Measurements from ENCODE around the gene DEPDC5.

The DEPDC5 gene

GRCh38 chr22:31951194-31952093, 197.6 kb downstream of the DEPDC5 start:
- TF ChIP-seq TAF1 (IDR thresholded peaks at IDR 0.05; ENCODE audit: borderline replicate concordance, insufficient read depth, low read length), result no peak
- no peak for TF ChIP-seq SIN3A (IDR thresholded peaks at IDR 0.05; ENCODE audit: borderline replicate concordance, insufficient read depth, low read length)
- no peak for TF ChIP-seq FOXP2 (optimal IDR thresholded peaks at IDR 0.05; ENCODE audit: borderline replicate concordance, extremely low read depth, extremely low read length, insufficient read depth)
- TF ChIP-seq POLR2AphosphoS5 (IDR thresholded peaks at IDR 0.05; ENCODE audit: low read depth, low read length), result no peak
- TF ChIP-seq, protein P1, sequence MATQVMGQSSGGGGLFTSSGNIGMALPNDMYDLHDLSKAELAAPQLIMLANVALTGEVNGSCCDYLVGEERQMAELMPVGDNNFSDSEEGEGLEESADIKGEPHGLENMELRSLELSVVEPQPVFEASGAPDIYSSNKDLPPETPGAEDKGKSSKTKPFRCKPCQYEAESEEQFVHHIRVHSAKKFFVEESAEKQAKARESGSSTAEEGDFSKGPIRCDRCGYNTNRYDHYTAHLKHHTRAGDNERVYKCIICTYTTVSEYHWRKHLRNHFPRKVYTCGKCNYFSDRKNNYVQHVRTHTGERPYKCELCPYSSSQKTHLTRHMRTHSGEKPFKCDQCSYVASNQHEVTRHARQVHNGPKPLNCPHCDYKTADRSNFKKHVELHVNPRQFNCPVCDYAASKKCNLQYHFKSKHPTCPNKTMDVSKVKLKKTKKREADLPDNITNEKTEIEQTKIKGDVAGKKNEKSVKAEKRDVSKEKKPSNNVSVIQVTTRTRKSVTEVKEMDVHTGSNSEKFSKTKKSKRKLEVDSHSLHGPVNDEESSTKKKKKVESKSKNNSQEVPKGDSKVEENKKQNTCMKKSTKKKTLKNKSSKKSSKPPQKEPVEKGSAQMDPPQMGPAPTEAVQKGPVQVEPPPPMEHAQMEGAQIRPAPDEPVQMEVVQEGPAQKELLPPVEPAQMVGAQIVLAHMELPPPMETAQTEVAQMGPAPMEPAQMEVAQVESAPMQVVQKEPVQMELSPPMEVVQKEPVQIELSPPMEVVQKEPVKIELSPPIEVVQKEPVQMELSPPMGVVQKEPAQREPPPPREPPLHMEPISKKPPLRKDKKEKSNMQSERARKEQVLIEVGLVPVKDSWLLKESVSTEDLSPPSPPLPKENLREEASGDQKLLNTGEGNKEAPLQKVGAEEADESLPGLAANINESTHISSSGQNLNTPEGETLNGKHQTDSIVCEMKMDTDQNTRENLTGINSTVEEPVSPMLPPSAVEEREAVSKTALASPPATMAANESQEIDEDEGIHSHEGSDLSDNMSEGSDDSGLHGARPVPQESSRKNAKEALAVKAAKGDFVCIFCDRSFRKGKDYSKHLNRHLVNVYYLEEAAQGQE (IDR thresholded peaks at IDR 0.05; ENCODE audit: insufficient read depth in 1 of 2, low read depth in 2 of 2, low read length in 2 of 2), result no peak

DNA sequence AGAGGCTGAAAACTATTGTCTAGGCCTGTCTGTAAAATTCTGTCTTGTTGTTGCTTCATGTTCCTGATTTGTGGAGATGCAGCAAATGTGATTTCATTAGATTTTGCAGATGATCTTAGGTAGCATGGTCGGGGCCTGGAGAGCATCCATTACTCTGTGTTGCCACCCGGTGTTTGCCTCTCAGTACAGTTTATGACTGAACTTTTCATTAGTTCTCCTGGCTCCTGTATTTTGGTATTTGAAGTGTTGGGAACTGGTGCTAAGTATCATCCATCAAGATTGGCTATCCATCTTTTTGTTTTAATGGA, 198.2 kb downstream of the DEPDC5 start:
- TF ChIP-seq FOXP2 (optimal IDR thresholded peaks at IDR 0.05; ENCODE audit: borderline replicate concordance, extremely low read depth, extremely low read length, insufficient read depth) (no peak), POLR2AphosphoS5 (IDR thresholded peaks at IDR 0.05; ENCODE audit: low read depth, low read length) (no peak), TAF1 (IDR thresholded peaks at IDR 0.05; ENCODE audit: borderline replicate concordance, insufficient read depth, low read length) (no peak), SIN3A (IDR thresholded peaks at IDR 0.05; ENCODE audit: borderline replicate concordance, insufficient read depth, low read length) (no peak)
- TF ChIP-seq, protein P1 (IDR thresholded peaks at IDR 0.05; ENCODE audit: insufficient read depth in 1 of 2, low read depth in 2 of 2, low read length in 2 of 2), result no peak

DNA sequence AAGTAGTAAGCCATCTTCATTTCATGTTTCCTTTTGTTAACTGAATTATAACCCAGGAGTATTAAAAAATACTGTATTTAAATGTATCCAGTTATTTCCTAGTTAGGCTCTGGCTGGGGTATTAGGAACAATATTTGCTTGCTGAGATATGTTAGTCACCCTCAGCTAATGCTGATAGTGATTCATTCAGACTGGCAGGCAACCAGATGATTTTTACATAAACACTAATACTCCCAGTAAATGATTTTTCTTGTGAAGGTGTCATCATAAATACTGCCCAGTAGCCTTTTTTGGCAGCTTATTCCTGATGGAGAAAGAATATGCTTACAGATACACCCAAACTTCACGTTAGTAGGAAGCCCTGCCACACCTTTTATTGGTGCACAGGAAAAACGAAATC, 198.7 kb downstream of the DEPDC5 start:
- TF ChIP-seq TAF1 (IDR thresholded peaks at IDR 0.05; ENCODE audit: borderline replicate concordance, insufficient read depth, low read length) (no peak), POLR2AphosphoS5 (IDR thresholded peaks at IDR 0.05; ENCODE audit: low read depth, low read length) (no peak), FOXP2 (optimal IDR thresholded peaks at IDR 0.05; ENCODE audit: borderline replicate concordance, extremely low read depth, extremely low read length, insufficient read depth) (no peak), SIN3A (IDR thresholded peaks at IDR 0.05; ENCODE audit: borderline replicate concordance, insufficient read depth, low read length) (no peak)
- TF ChIP-seq, protein P1 (IDR thresholded peaks at IDR 0.05; ENCODE audit: insufficient read depth in 1 of 2, low read depth in 2 of 2, low read length in 2 of 2), result no peak

- TF ChIP-seq FOXP2 (optimal IDR thresholded peaks at IDR 0.05; ENCODE audit: borderline replicate concordance, extremely low read depth, extremely low read length, insufficient read depth), result no peak
- TF ChIP-seq, protein P1 (IDR thresholded peaks at IDR 0.05; ENCODE audit: insufficient read depth in 1 of 2, low read depth in 2 of 2, low read length in 2 of 2), result no peak
Observed at GRCh38 chr22:31953261-31953660, 199.4 kb downstream of the DEPDC5 start.
